Calu3 (cell line): ENCODE results near the gene HEATR1. TPM values are rescaled to one million over a fixed set of nuclear protein-coding genes. Genes with fewer than 3 reads are reported as not detected.
"Not testable (repeated sequence)": the region's sequence is repeated elsewhere in the genome, so short reads cannot be mapped to it uniquely, and the experiment has no call there.

ENCODE experiments used
- BruUV-seq: library from RNA; stranded (reverse); fragments of 400-500 nt; replicated peaks from 2 replicates; lab custom pipeline; 2021; lab: Mats Ljungman, UMichigan
- CTCF ChIA-PET: fragments of 300-600 bp; sonication (Branson Sonifier 250); formaldehyde crosslinking; loops from one replicate; lab custom pipeline; 2022; ENCODE audit warnings: antibody characterized with exemption; lab: Charles Lee
- DNase-seq: peaks from one replicate; pipeline ENCODE4 v3.0.0; 2022
- H3K27ac Mint-ChIP-seq: one replicate; pipeline ENCODE4 v1.8.0; 2022; ENCODE audit warnings: mixed read lengths; ENCODE audit not compliant: unreplicated experiment
- H3K27me3 Mint-ChIP-seq: one replicate; pipeline ENCODE4 v1.8.0; 2022; ENCODE audit warnings: mixed read lengths; ENCODE audit not compliant: unreplicated experiment
- H3K36me3 Mint-ChIP-seq: one replicate; pipeline ENCODE4 v1.8.0; 2022; ENCODE audit warnings: mild to moderate bottlenecking, moderate library complexity, mixed read lengths; ENCODE audit not compliant: insufficient read depth, unreplicated experiment
- H3K4me1 Mint-ChIP-seq: one replicate; pipeline ENCODE4 v1.8.0; 2022; ENCODE audit warnings: mild to moderate bottlenecking, low read depth, mixed read lengths; ENCODE audit not compliant: unreplicated experiment
- H3K4me3 Mint-ChIP-seq: one replicate; pipeline ENCODE4 v1.8.0; 2022; ENCODE audit warnings: mild to moderate bottlenecking, low read depth, moderate library complexity, mixed read lengths; ENCODE audit not compliant: unreplicated experiment
- H3K9me3 Mint-ChIP-seq: one replicate; pipeline ENCODE4 v1.8.0; 2022; ENCODE audit warnings: low read depth, mixed read lengths; ENCODE audit not compliant: unreplicated experiment
- CTCF ChIP-seq: fragments of 200-600 bp; IDR thresholded peaks from one replicate; pipeline ENCODE4 v1.8.0; 2022; ENCODE audit warnings: antibody characterized with exemption; ENCODE audit not compliant: unreplicated experiment
- intact Hi-C: fragments of 100-400 bp; cut with micrococcal nuclease; formaldehyde crosslinking; loops from one replicate; pipeline ENCODE4 v1.10.0; 2022; ENCODE audit not compliant: unreplicated experiment
- total RNA-seq: library from RNA; stranded (reverse); gene quantifications from 2 replicates; pipeline ENCODE4 v1.2.3, GENCODE V29; 2022

Gene HEATR1
- total RNA-seq, 1 experiment from 2014 or later, result 75.5 TPM

- Mint-ChIP-seq H3K27ac (no peak overlapping the region), H3K9me3 (no peaks in the 10 kb centered on the region), H3K4me3 (no peak overlapping the region), H3K27me3 (no peaks in the 10 kb centered on the region), H3K4me1 (no peaks in the 10 kb centered on the region), H3K36me3 (peaks cover 67% of the 10 kb centered on the region)
- no TSS peak for BruUV-seq
- no peak for TF ChIP-seq CTCF
- CTCF ChIA-PET, result no interaction called here
- DNase-seq, result no peak
- intact Hi-C loops, result no loop called here
Observed at GRCh38 chr1:236578661-236579060, 25.7 kb downstream of the HEATR1 start.

- H3K27ac Mint-ChIP-seq, CTCF ChIA-PET, H3K27me3 Mint-ChIP-seq, intact Hi-C loops, H3K9me3 Mint-ChIP-seq, H3K4me3 Mint-ChIP-seq, DNase-seq, BruUV-seq, H3K4me1 Mint-ChIP-seq: not testable (repeated sequence)
- peaks cover 68% of the 10 kb centered on the region for H3K36me3 Mint-ChIP-seq
Observed at GRCh38 chr1:236577041-236577440, 27.3 kb downstream of the HEATR1 start.

- H3K27ac Mint-ChIP-seq, result no peak overlapping the region
- intact Hi-C loops, result no loop called here
- no peaks in the 10 kb centered on the region for H3K9me3 Mint-ChIP-seq
- H3K4me3 Mint-ChIP-seq, result no peak overlapping the region
- BruUV-seq, result no TSS peak
- no peak for DNase-seq
- H3K36me3 Mint-ChIP-seq, result peaks cover 65% of the 10 kb centered on the region
- H3K27me3 Mint-ChIP-seq, result no peaks in the 10 kb centered on the region
- CTCF ChIA-PET, result no interaction called here
- no peaks in the 10 kb centered on the region for H3K4me1 Mint-ChIP-seq
- no peak for TF ChIP-seq CTCF
Observed at GRCh38 chr1:236576004-236576403, 28.3 kb downstream of the HEATR1 start.

- Mint-ChIP-seq H3K4me1 (no peaks in the 10 kb centered on the region), H3K36me3 (peaks cover 65% of the 10 kb centered on the region), H3K9me3 (no peaks in the 10 kb centered on the region), H3K27ac (no peak overlapping the region), H3K27me3 (no peaks in the 10 kb centered on the region), H3K4me3 (no peak overlapping the region)
- CTCF ChIA-PET, result no interaction called here
- no TSS peak for BruUV-seq
- intact Hi-C loops, result no loop called here
- DNase-seq, result no peak
- no peak for TF ChIP-seq CTCF
Observed at GRCh38 chr1:236575523-236575922, 28.8 kb downstream of the HEATR1 start.

- intact Hi-C loops, result no loop called here
- no peak for TF ChIP-seq CTCF
- Mint-ChIP-seq H3K27ac (peak overlapping the region; percentile 3), H3K36me3 (peaks cover 59% of the 10 kb centered on the region), H3K9me3 (no peaks in the 10 kb centered on the region), H3K4me3 (no peak overlapping the region), H3K27me3 (no peaks in the 10 kb centered on the region), H3K4me1 (no peaks in the 10 kb centered on the region)
- BruUV-seq, result no TSS peak
- DNase-seq, result no peak
- CTCF ChIA-PET, result interaction anchor here (0.5 to 0.7 kb wide), 2 partner anchors 397 to 652 kb away, joined by 4 to 7 read pairs; no protein-coding TSS in a partner anchor
Observed at GRCh38 chr1:236568285-236568894, 35.9 kb downstream of the HEATR1 start.
